HG02571 (cell line): Measurements from ENCODE around the gene INMT.
A peak's percentile ranks its signal among the peaks of the same experiment; 100 is the strongest.

Experiments used
- ATAC-seq: cut with Tn5 transposase; IDR thresholded peaks from one replicate; pipeline ENCODE4 v1.9.1; 2021; ENCODE audit warnings: mild to moderate bottlenecking, moderate library complexity; ENCODE audit not compliant: unreplicated experiment

The INMT gene

GRCh38 chr7:30779574-30779973 lies 27.6 kb downstream of the INMT start:
- ATAC-seq = no peak

DNA sequence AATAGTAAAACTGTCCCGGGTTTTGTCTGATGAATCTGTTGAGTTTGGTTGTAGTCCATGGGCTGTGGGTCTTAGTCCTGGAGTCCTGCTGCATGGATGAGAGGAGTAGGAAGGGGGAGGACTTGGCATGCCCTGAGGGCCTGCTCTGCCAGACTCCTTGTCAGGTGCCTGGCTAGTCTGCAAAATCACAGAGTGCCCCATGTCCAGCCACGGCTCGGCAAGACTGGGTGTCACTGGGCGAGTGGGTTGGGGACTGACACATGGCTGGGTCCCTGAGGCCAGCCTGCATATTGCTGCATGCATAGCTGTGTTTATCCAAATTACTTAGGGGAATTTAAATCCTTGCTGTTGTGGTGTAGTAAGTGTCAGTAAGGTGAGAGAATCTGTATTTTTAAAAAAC lies 29.0 kb downstream of the INMT start:
- ATAC-seq = no peak

GRCh38 chr7:30782690-30783089 lies 30.8 kb downstream of the INMT start:
- no peak for ATAC-seq

GRCh38 chr7:30785786-30786185 lies 33.9 kb downstream of the INMT start:
- ATAC-seq = no peak

DNA sequence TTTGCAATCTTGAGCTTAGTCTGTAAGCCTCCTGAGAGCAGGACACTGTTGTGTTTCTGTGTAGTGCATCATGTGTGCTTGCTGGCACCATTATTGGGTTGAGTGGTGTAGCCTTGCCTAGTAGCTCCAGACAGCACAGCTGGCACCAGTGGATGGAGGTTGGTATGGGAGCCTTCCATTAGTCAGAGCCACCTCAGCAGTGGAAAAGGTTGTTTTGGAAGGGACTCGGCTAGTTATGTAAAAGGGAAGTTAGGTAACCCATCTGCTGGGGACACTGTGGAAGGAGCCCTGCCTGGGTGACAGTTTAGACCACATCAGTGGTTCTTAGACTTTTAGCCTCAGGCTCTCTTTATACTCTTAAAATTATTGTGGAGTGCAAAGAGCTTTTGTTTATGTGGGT lies 35.6 kb downstream of the INMT start:
- ATAC-seq = no peak

- ATAC-seq = no peak
These were observed 36.9 kb downstream of the INMT start for GRCh38 chr7:30788640-30789333.

- ATAC-seq = no peak
These were observed 37.4 kb downstream of the INMT start for GRCh38 chr7:30789334-30789711.

GRCh38 chr7:30790356-30790755 lies 38.4 kb downstream of the INMT start:
- no peak for ATAC-seq

- ATAC-seq = no peak
These were observed 39.2 kb downstream of the INMT start for GRCh38 chr7:30791114-30791513.

- no peak for ATAC-seq
These were observed 43.4 kb downstream of the INMT start for GRCh38 chr7:30795161-30795948.

GRCh38 chr7:30796105-30796869 lies 44.4 kb downstream of the INMT start:
- no peak for ATAC-seq

DNA sequence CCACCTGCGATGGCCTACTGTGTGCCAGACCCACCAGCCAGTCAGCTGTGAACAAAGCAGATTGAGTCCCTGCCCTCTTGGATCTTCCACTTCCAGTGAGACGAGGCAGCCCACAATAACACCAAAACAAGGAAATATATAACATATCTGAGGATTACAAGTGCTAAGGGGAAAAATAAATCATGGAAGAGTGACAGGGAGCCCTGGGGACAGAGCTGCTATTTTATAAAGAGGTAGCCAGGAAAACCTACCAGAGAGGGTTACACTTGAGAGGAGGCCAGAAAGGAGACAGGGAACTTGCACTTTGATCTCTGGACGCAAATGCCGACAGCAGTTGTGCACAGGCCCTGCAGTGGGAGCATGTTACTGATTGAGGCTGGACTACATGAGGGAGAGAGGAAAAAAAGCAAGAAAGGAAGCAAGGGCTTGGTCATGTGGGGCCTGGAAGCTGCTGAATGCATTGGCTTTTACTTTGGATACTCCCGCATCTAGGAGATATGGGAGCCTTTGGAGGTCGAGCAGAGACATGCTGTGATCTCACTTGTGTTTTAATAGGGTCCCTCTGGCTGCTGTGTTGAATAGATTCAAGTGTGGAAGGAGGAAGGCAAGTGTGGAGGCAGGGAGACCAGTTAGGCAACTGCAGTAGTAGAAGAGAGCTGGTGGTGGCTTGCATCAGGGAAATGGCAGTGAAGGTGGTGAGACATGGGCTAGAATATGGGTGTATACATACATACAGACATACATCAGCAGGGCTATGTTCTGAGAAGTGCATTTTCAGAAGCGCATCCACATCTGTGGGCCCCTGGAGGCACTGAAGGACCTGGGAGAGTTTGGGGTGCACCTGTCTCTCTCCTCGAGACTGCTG lies 45.5 kb downstream of the INMT start:
- no peak for ATAC-seq

- ATAC-seq = peak; percentile 62
These were observed 47.5 kb downstream of the INMT start for GRCh38 chr7:30799206-30799975.

- ATAC-seq = no peak
These were observed 48.2 kb downstream of the INMT start for GRCh38 chr7:30799976-30800661.

DNA sequence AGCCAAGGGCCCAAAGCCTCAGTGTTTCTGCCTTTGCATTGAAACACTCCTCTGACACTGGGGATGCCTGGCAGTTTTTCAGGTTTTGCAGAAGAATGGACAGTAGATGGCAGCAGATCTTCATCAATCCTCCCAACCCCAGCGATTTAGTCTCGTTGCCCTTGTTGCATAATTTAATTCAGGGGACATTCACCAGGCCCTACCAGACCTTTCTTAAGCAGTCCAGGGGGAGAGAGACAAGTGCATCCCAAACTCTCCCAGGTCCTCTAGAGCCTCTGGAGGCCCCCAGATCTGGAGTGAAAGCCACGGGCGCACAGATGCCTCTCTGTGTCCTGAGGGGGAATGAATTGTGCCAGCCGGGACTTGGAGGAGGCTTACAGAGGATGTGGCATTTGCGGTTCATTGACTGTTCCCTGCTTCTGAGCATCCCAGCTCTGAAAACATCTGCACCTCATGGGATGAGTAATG lies 48.9 kb downstream of the INMT start:
- ATAC-seq = no peak

DNA sequence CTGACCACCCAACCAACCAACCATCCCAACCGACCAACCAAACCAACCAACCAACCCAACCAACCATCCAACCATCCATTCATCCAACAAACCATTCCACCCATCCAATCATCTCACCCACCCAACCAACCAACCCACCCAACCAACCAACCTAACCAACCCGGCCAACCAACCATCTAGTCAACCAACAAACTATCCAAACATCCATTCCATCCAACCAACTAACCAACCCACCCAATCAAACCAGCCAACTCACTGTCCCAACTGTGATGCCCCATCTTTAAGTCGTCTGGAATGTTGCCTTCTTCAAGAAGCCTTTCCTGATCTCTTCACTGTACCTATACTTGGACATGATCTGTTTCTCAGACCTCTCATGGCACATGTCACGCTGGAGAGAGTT lies 50.9 kb downstream of the INMT start:
- ATAC-seq = no peak

DNA sequence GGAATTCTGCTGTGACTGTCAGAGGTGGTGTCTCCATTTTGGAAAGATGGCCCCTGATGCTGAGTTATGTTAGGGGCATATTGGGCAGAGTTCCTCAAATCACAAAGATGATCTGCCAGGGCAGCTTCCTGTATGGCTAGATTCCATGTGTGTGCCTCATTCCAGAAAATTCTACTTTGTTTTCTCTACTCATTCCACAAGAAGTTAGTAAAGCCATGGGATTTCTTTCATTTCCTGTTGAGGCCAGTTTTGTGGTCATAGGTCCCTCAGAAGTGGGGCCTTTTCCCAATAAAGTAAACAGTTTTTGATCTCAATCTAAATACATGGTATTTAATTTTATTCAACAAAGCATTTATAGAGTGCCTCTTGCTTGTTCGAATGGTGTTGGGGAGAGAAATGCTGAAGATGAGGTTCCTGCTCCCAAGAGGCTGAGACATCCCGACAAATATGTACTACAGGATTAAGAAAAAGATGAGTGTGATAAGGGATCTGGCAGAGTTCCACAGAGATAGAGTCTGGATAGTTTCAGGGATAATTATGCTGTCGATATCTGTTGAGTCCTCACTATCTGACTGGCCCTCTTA lies 52.2 kb downstream of the INMT start:
- ATAC-seq = no peak

DNA sequence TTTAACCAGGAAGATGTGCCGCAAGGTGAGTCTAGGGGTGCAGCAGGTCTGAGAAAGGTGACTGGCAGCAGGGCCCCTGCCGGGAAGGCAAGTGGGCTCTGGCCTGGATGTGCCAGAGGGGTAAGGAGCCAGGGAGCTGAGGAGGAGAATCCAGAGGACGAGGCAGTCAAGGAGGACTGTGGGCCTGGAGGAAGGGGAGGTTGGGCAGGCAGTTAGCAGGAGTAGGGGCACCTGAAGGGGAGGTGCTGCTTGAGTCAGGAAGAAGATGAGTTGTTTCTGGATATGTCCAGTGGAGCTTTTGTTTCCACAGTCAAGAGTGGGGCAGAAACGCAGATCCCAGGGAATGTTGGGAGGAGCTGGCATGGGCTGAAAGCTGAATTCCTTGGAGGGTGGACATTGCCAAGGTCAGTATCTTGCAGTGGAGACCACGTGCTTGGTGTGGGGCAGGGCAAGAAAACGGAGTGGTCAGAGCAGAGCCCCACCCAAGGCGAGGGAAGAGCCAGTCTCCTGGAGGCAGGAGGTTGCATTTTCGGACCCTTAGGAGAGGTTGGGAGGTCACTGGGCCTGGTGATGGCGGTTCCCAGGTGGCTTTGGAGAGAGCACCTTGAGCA lies 53.3 kb downstream of the INMT start:
- ATAC-seq = no peak

DNA sequence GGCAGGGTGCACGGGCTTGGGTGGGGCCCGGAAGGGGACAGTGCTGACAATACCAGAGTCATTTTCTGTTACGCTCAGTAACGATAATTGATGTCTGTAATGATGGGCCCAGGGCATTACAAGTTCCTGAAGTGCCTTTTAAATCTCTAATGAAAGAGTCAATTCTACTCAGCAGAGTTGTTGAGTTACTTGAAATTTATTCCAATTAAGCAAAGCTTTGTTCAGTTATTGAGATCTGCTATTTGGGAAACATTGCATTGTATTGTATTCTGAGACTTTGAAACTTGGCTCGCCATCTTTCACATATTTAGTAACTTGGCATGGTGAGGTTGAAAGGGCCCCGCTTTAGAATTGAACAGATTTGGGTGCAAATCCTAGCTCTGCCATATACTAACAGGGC lies 54.0 kb downstream of the INMT start:
- ATAC-seq = no peak
